PFSK-1 (cell line): ENCODE results near the gene USP6.

ENCODE experiments used
- FOXP2 ChIP-seq: optimal IDR thresholded peaks from 2 replicates; pipeline ENCODE3; 2011; ENCODE audit warnings: borderline replicate concordance, control low read depth, inconsistent platforms; ENCODE audit not compliant: insufficient read depth; ENCODE audit errors: extremely low read length, extremely low read depth
- POLR2AphosphoS5 ChIP-seq: IDR thresholded peaks from 2 replicates; pipeline ENCODE4 v1.6.1; 2012; ENCODE audit warnings: low read depth, mild to moderate bottlenecking, control low read depth, low read length, moderate library complexity
- SIN3A ChIP-seq: IDR thresholded peaks from 2 replicates; pipeline ENCODE4 v1.6.1; 2012; ENCODE audit warnings: mild to moderate bottlenecking, low read length, moderate library complexity, borderline replicate concordance; ENCODE audit not compliant: insufficient read depth
- TAF1 ChIP-seq: IDR thresholded peaks from 2 replicates; pipeline ENCODE4 v1.6.1; 2012; ENCODE audit warnings: low read length, control low read depth, borderline replicate concordance; ENCODE audit not compliant: insufficient read depth
- TF ChIP-seq, protein P1 (sequence below), 2 experiments: IDR thresholded peaks; 2 replicates each; pipeline versions ENCODE4 v1.6.1 to v1.8.0; 2011 to 2012; ENCODE audit warnings: low read depth in 2 of 2, low read length in 2 of 2, control low read depth in 1 of 2, inconsistent platforms in 1 of 2, mild to moderate bottlenecking in 1 of 2, moderate library complexity in 1 of 2; ENCODE audit not compliant: insufficient read depth in 1 of 2

DNA sequence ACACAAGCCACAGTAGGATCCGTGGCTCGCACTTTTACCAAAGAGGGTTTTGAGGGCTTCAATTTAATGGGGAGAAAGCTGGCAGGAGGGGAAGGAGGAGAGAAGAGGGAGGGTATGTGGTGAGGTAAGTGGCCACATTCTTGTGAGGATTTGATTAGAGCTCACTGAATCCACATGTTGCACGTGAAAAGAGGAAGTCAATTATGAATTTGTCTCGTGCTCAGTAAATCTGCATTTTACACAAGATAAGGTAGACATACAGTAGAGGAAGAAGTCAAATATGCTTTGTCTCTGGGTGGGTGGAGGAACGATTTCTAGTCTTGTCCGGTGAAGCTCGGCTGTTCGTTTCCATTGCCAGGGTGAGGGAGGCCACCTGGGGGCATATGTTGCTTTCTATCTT lies 5.0 kb upstream of the USP6 start:
- TF ChIP-seq TAF1 = no peak
- TF ChIP-seq POLR2AphosphoS5 = no peak
- TF ChIP-seq, protein P1, sequence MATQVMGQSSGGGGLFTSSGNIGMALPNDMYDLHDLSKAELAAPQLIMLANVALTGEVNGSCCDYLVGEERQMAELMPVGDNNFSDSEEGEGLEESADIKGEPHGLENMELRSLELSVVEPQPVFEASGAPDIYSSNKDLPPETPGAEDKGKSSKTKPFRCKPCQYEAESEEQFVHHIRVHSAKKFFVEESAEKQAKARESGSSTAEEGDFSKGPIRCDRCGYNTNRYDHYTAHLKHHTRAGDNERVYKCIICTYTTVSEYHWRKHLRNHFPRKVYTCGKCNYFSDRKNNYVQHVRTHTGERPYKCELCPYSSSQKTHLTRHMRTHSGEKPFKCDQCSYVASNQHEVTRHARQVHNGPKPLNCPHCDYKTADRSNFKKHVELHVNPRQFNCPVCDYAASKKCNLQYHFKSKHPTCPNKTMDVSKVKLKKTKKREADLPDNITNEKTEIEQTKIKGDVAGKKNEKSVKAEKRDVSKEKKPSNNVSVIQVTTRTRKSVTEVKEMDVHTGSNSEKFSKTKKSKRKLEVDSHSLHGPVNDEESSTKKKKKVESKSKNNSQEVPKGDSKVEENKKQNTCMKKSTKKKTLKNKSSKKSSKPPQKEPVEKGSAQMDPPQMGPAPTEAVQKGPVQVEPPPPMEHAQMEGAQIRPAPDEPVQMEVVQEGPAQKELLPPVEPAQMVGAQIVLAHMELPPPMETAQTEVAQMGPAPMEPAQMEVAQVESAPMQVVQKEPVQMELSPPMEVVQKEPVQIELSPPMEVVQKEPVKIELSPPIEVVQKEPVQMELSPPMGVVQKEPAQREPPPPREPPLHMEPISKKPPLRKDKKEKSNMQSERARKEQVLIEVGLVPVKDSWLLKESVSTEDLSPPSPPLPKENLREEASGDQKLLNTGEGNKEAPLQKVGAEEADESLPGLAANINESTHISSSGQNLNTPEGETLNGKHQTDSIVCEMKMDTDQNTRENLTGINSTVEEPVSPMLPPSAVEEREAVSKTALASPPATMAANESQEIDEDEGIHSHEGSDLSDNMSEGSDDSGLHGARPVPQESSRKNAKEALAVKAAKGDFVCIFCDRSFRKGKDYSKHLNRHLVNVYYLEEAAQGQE (IDR thresholded peaks at IDR 0.05; ENCODE audit: insufficient read depth in 1 of 2, low read depth in 2 of 2, low read length in 2 of 2) = no peak
- TF ChIP-seq SIN3A = no peak
- TF ChIP-seq FOXP2 = no peak
